ENCODE results near the gene NEK8. TPM values are rescaled to one million over a fixed set of nuclear protein-coding genes. Genes with fewer than 3 reads are reported as not detected.

Gene NEK8
- 0.52 TPM for total RNA-seq

GRCh38 chr17:28728364-28729200, at the start of gene NEK8:
NEK8 (plus strand) TSS chr17:28728788; CDS start chr17:28728814, 26 bp downstream.
- Histone ChIP-seq H3K27me3 (ENCODE audit: control insufficient read depth in 3 of 3, insufficient read depth in 3 of 3, low read length in 3 of 3) (peaks cover 0 to 4% (median 0%) of the 10 kb centered on the region in 3 donors), H3K9ac (ENCODE audit: low read depth in 1 of 3, low read length in 3 of 3) (peak within 1 kb of the TSS; percentile 82 to 88 (median 87)), H3K4me1 (ENCODE audit: control insufficient read depth in 3 of 3, insufficient read depth in 3 of 3, low read length in 3 of 3) (peaks cover 27 to 31% (median 28%) of the 10 kb centered on the region in 3 donors), H3K4me3 (ENCODE audit: low read length in 3 of 3) (peak within 1 kb of the TSS; percentile 92 to 96 (median 95)), H3K9me3 (ENCODE audit: control insufficient read depth in 3 of 3, low read length in 3 of 3) (no peaks in the 10 kb centered on the region), H3K27ac (ENCODE audit: low read depth, low read length) (peak within 1 kb of the TSS; percentile 93), H3K36me3 (ENCODE audit: control insufficient read depth in 3 of 3, insufficient read depth in 3 of 3, low read length in 3 of 3) (peaks cover 9 to 11% (median 10%) of the 10 kb centered on the region in 3 donors)

GRCh38 chr17:28682655-28683054, 45.9 kb upstream of the NEK8 start:
- H3K36me3 ChIP-seq (ENCODE audit: control insufficient read depth in 3 of 3, insufficient read depth in 3 of 3, low read length in 3 of 3), result peaks cover 78 to 92% (median 85%) of the 10 kb centered on the region in 3 donors
- H3K9ac ChIP-seq (ENCODE audit: low read depth in 1 of 3, low read length in 3 of 3), result no peak overlapping the region
- no peak overlapping the region for H3K27ac ChIP-seq (ENCODE audit: low read depth, low read length)
- no peaks in the 10 kb centered on the region for H3K9me3 ChIP-seq (ENCODE audit: control insufficient read depth in 3 of 3, low read length in 3 of 3)
- H3K4me3 ChIP-seq (ENCODE audit: low read length in 3 of 3), result no peak overlapping the region
- H3K4me1 ChIP-seq (ENCODE audit: control insufficient read depth in 3 of 3, insufficient read depth in 3 of 3, low read length in 3 of 3), result no peaks in the 10 kb centered on the region
- no peaks in the 10 kb centered on the region for H3K27me3 ChIP-seq (ENCODE audit: control insufficient read depth in 3 of 3, insufficient read depth in 3 of 3, low read length in 3 of 3)

GRCh38 chr17:28684963-28685362, 43.6 kb upstream of the NEK8 start:
- Histone ChIP-seq H3K4me3 (ENCODE audit: low read length in 3 of 3) (no peak overlapping the region), H3K9ac (ENCODE audit: low read depth in 1 of 3, low read length in 3 of 3) (no peak overlapping the region), H3K27me3 (ENCODE audit: control insufficient read depth in 3 of 3, insufficient read depth in 3 of 3, low read length in 3 of 3) (no peaks in the 10 kb centered on the region), H3K36me3 (ENCODE audit: control insufficient read depth in 3 of 3, insufficient read depth in 3 of 3, low read length in 3 of 3) (peaks cover 83 to 95% (median 90%) of the 10 kb centered on the region in 3 donors), H3K27ac (ENCODE audit: low read depth, low read length) (no peak overlapping the region), H3K4me1 (ENCODE audit: control insufficient read depth in 3 of 3, insufficient read depth in 3 of 3, low read length in 3 of 3) (no peaks in the 10 kb centered on the region), H3K9me3 (ENCODE audit: control insufficient read depth in 3 of 3, low read length in 3 of 3) (no peaks in the 10 kb centered on the region)

GRCh38 chr17:28685366-28685765, 43.2 kb upstream of the NEK8 start:
- no peak overlapping the region for H3K27ac ChIP-seq (ENCODE audit: low read depth, low read length)
- no peaks in the 10 kb centered on the region for H3K27me3 ChIP-seq (ENCODE audit: control insufficient read depth in 3 of 3, insufficient read depth in 3 of 3, low read length in 3 of 3)
- H3K9ac ChIP-seq (ENCODE audit: low read depth in 1 of 3, low read length in 3 of 3), result no peak overlapping the region
- peaks cover 87 to 97% (median 94%) of the 10 kb centered on the region in 3 donors for H3K36me3 ChIP-seq (ENCODE audit: control insufficient read depth in 3 of 3, insufficient read depth in 3 of 3, low read length in 3 of 3)
- H3K9me3 ChIP-seq (ENCODE audit: control insufficient read depth in 3 of 3, low read length in 3 of 3), result no peaks in the 10 kb centered on the region
- no peak overlapping the region for H3K4me3 ChIP-seq (ENCODE audit: low read length in 3 of 3)
- no peaks in the 10 kb centered on the region for H3K4me1 ChIP-seq (ENCODE audit: control insufficient read depth in 3 of 3, insufficient read depth in 3 of 3, low read length in 3 of 3)

- Histone ChIP-seq H3K4me3 (ENCODE audit: low read length in 3 of 3) (no peak overlapping the region), H3K9me3 (ENCODE audit: control insufficient read depth in 3 of 3, low read length in 3 of 3) (no peaks in the 10 kb centered on the region), H3K9ac (ENCODE audit: low read depth in 1 of 3, low read length in 3 of 3) (no peak overlapping the region), H3K27me3 (ENCODE audit: control insufficient read depth in 3 of 3, insufficient read depth in 3 of 3, low read length in 3 of 3) (no peaks in the 10 kb centered on the region), H3K27ac (ENCODE audit: low read depth, low read length) (no peak overlapping the region), H3K4me1 (ENCODE audit: control insufficient read depth in 3 of 3, insufficient read depth in 3 of 3, low read length in 3 of 3) (no peaks in the 10 kb centered on the region), H3K36me3 (ENCODE audit: control insufficient read depth in 3 of 3, insufficient read depth in 3 of 3, low read length in 3 of 3) (peaks cover 87 to 97% (median 94%) of the 10 kb centered on the region in 3 donors)
These were observed 42.3 kb upstream of the NEK8 start for GRCh38 chr17:28686296-28686695.

GRCh38 chr17:28688481-28688880, 40.1 kb upstream of the NEK8 start:
- Histone ChIP-seq H3K36me3 (ENCODE audit: control insufficient read depth in 3 of 3, insufficient read depth in 3 of 3, low read length in 3 of 3) (peaks cover 76 to 81% (median 77%) of the 10 kb centered on the region in 3 donors), H3K4me1 (ENCODE audit: control insufficient read depth in 3 of 3, insufficient read depth in 3 of 3, low read length in 3 of 3) (no peaks in the 10 kb centered on the region), H3K9ac (ENCODE audit: low read depth in 1 of 3, low read length in 3 of 3) (no peak overlapping the region), H3K9me3 (ENCODE audit: control insufficient read depth in 3 of 3, low read length in 3 of 3) (no peaks in the 10 kb centered on the region), H3K27ac (ENCODE audit: low read depth, low read length) (no peak overlapping the region), H3K4me3 (ENCODE audit: low read length in 3 of 3) (no peak overlapping the region), H3K27me3 (ENCODE audit: control insufficient read depth in 3 of 3, insufficient read depth in 3 of 3, low read length in 3 of 3) (no peaks in the 10 kb centered on the region)

GRCh38 chr17:28689011-28689410, 39.6 kb upstream of the NEK8 start:
- no peaks in the 10 kb centered on the region for H3K9me3 ChIP-seq (ENCODE audit: control insufficient read depth in 3 of 3, low read length in 3 of 3)
- H3K9ac ChIP-seq (ENCODE audit: low read depth in 1 of 3, low read length in 3 of 3), result no peak overlapping the region
- H3K4me1 ChIP-seq (ENCODE audit: control insufficient read depth in 3 of 3, insufficient read depth in 3 of 3, low read length in 3 of 3), result no peaks in the 10 kb centered on the region
- H3K36me3 ChIP-seq (ENCODE audit: control insufficient read depth in 3 of 3, insufficient read depth in 3 of 3, low read length in 3 of 3), result peaks cover 77 to 84% (median 80%) of the 10 kb centered on the region in 3 donors
- no peaks in the 10 kb centered on the region for H3K27me3 ChIP-seq (ENCODE audit: control insufficient read depth in 3 of 3, insufficient read depth in 3 of 3, low read length in 3 of 3)
- H3K27ac ChIP-seq (ENCODE audit: low read depth, low read length), result no peak overlapping the region
- no peak overlapping the region for H3K4me3 ChIP-seq (ENCODE audit: low read length in 3 of 3)

GRCh38 chr17:28693869-28694268, 34.7 kb upstream of the NEK8 start:
- H3K36me3 ChIP-seq (ENCODE audit: control insufficient read depth in 3 of 3, insufficient read depth in 3 of 3, low read length in 3 of 3), result peaks cover 80 to 83% (median 83%) of the 10 kb centered on the region in 3 donors
- no peaks in the 10 kb centered on the region for H3K9me3 ChIP-seq (ENCODE audit: control insufficient read depth in 3 of 3, low read length in 3 of 3)
- H3K27ac ChIP-seq (ENCODE audit: low read depth, low read length), result no peak overlapping the region
- H3K27me3 ChIP-seq (ENCODE audit: control insufficient read depth in 3 of 3, insufficient read depth in 3 of 3, low read length in 3 of 3), result no peaks in the 10 kb centered on the region
- H3K9ac ChIP-seq (ENCODE audit: low read depth in 1 of 3, low read length in 3 of 3), result no peak overlapping the region
- no peak overlapping the region for H3K4me3 ChIP-seq (ENCODE audit: low read length in 3 of 3)
- no peaks in the 10 kb centered on the region for H3K4me1 ChIP-seq (ENCODE audit: control insufficient read depth in 3 of 3, insufficient read depth in 3 of 3, low read length in 3 of 3)

GRCh38 chr17:28698253-28698941, 30.2 kb upstream of the NEK8 start:
- no peak overlapping the region for H3K4me3 ChIP-seq (ENCODE audit: low read length in 3 of 3)
- H3K9ac ChIP-seq (ENCODE audit: low read depth in 1 of 3, low read length in 3 of 3), result no peak overlapping the region
- no peak overlapping the region for H3K27ac ChIP-seq (ENCODE audit: low read depth, low read length)
- H3K9me3 ChIP-seq (ENCODE audit: control insufficient read depth in 3 of 3, low read length in 3 of 3), result no peaks in the 10 kb centered on the region
- H3K4me1 ChIP-seq (ENCODE audit: control insufficient read depth in 3 of 3, insufficient read depth in 3 of 3, low read length in 3 of 3), result no peaks in the 10 kb centered on the region
- H3K36me3 ChIP-seq (ENCODE audit: control insufficient read depth in 3 of 3, insufficient read depth in 3 of 3, low read length in 3 of 3), result peaks cover 94 to 99% (median 97%) of the 10 kb centered on the region in 3 donors
- no peaks in the 10 kb centered on the region for H3K27me3 ChIP-seq (ENCODE audit: control insufficient read depth in 3 of 3, insufficient read depth in 3 of 3, low read length in 3 of 3)

GRCh38 chr17:28700278-28700677, 28.3 kb upstream of the NEK8 start:
- Histone ChIP-seq H3K4me3 (ENCODE audit: low read length in 3 of 3) (no peak overlapping the region), H3K4me1 (ENCODE audit: control insufficient read depth in 3 of 3, insufficient read depth in 3 of 3, low read length in 3 of 3) (no peaks in the 10 kb centered on the region), H3K27ac (ENCODE audit: low read depth, low read length) (no peak overlapping the region), H3K9me3 (ENCODE audit: control insufficient read depth in 3 of 3, low read length in 3 of 3) (no peaks in the 10 kb centered on the region), H3K36me3 (ENCODE audit: control insufficient read depth in 3 of 3, insufficient read depth in 3 of 3, low read length in 3 of 3) (peaks cover 83 to 89% (median 86%) of the 10 kb centered on the region in 3 donors), H3K27me3 (ENCODE audit: control insufficient read depth in 3 of 3, insufficient read depth in 3 of 3, low read length in 3 of 3) (no peaks in the 10 kb centered on the region), H3K9ac (ENCODE audit: low read depth in 1 of 3, low read length in 3 of 3) (no peak overlapping the region)
